K562 (cell line): ENCODE data around the gene CYSRT1. TPM values are rescaled to one million over a fixed set of nuclear protein-coding genes. Genes with fewer than 3 reads are reported as not detected.

ENCODE experiments used
- BCOR ChIP-seq: fragments of 450-650 bp; IDR thresholded peaks from 2 replicates; pipeline ENCODE4 v1.6.1; 2016
- CBFA2T2 ChIP-seq: fragments of 450-650 bp; conservative IDR thresholded peaks from 2 replicates; pipeline ENCODE4 v1.6.1; 2017; ENCODE audit warnings: mild to moderate bottlenecking
- DPF2 ChIP-seq: fragments of 450-650 bp; IDR thresholded peaks from 2 replicates; pipeline ENCODE4 v1.6.1; 2016
- EHMT2 ChIP-seq: fragments of 450-650 bp; IDR thresholded peaks from 2 replicates; pipeline ENCODE4 v1.6.1; 2018; ENCODE audit warnings: antibody characterized with exemption
- ETV1 ChIP-seq: fragments of 450-650 bp; conservative IDR thresholded peaks from 2 replicates; pipeline ENCODE4 v1.6.1; 2016; ENCODE audit warnings: missing genetic modification characterization, control low read depth, low read depth, missing compliant biosample characterization
- HDAC1 ChIP-seq, 2 experiments: fragments of 450-650 bp; IDR thresholded peaks; 2 replicates each; pipeline ENCODE4 v1.6.1; 2016 to 2017; ENCODE audit warnings: inconsistent platforms in 1 of 2, mild to moderate bottlenecking in 1 of 2, moderate library complexity in 1 of 2
- HMG20B ChIP-seq: fragments of 250-450 bp; sonication (Bioruptor Pico); IDR thresholded peaks from 2 replicates; pipeline ENCODE4 v1.5.0; 2021; ENCODE audit warnings: mild to moderate bottlenecking
- KLF13 ChIP-seq: fragments of 450-650 bp; IDR thresholded peaks from 2 replicates; pipeline ENCODE4 v1.6.1; 2016; ENCODE audit warnings: missing genetic modification characterization, low read depth, mild to moderate bottlenecking, missing compliant biosample characterization, moderate library complexity, borderline replicate concordance
- MEF2A ChIP-seq: IDR thresholded peaks from 2 replicates; pipeline ENCODE4 v1.6.1; 2011; ENCODE audit warnings: low read depth, mild to moderate bottlenecking, low read length, moderate library complexity; ENCODE audit not compliant: control insufficient read depth
- NCOR1 ChIP-seq: fragments of 450-650 bp; IDR thresholded peaks from 2 replicates; pipeline ENCODE4 v1.6.1; 2016; ENCODE audit warnings: mild to moderate bottlenecking, moderate library complexity
- NRF1 ChIP-seq, 2 experiments: fragments of 450-650 bp; IDR thresholded peaks in 1 of 2; conservative IDR thresholded peaks in 1 of 2; 2 replicates each; pipeline ENCODE4 v1.6.1; 2014; ENCODE audit warnings: mild to moderate bottlenecking in 2 of 2
- SP2 ChIP-seq: IDR thresholded peaks from 2 replicates; pipeline ENCODE4 v1.6.1; 2011; ENCODE audit warnings: mild to moderate bottlenecking, low read depth, low read length, moderate library complexity; ENCODE audit not compliant: poor library complexity, severe bottlenecking; ENCODE audit errors: extremely low read depth
- TBP ChIP-seq: optimal IDR thresholded peaks from 2 replicates; pipeline ENCODE3; 2011; ENCODE audit warnings: low read depth, low read length, improper control_type of control experiment
- TRIM24 ChIP-seq, 2 experiments: fragments of 450-650 bp; IDR thresholded peaks; 2 replicates each; pipeline ENCODE4 v1.6.1; 2016
- ZFX ChIP-seq: sonication (generic); formaldehyde crosslinking; IDR thresholded peaks from 2 replicates; pipeline ENCODE4 v1.8.0; 2022; ENCODE audit warnings: mild to moderate bottlenecking, missing genetic modification reagents, moderate library complexity
- ZNF57 ChIP-seq: fragments of 450-650 bp; formaldehyde crosslinking; IDR thresholded peaks from 2 replicates; pipeline ENCODE4 v1.4.0; 2020; ENCODE audit warnings: mild to moderate bottlenecking, moderate library complexity
- ZSCAN32 ChIP-seq: fragments of 450-650 bp; formaldehyde crosslinking; IDR thresholded peaks from 2 replicates; pipeline ENCODE4 v1.4.0; 2020; ENCODE audit warnings: mild to moderate bottlenecking, moderate library complexity
- polyA plus RNA-seq, 8 experiments: library from polyadenylated mRNA; depleted of rRNA in 4 of 8; stranded (reverse) in 5 of 8; unstranded in 3 of 8; fragments of >200 nt; fragmentation: Nextera tagmentation in 2 of 8; fragmentation: Illumina TruSeq in 1 of 8; extraction: Ambion mirVana in 2 of 8; extraction: Trizol in 1 of 8; gene quantifications; 2 replicates each; pipeline versions ENCODE4 v1.2.1 to v1.2.3, GENCODE V29; 2011 to 2014; ENCODE audit warnings: inconsistent platforms in 1 of 8, missing spikeins in 1 of 8
- total RNA-seq, 7 experiments: library from RNA; depleted of rRNA in 6 of 7; stranded (reverse); fragments of >200 nt in 6 of 7; fragmentation: Illumina TruSeq in 2 of 7; extraction: Trizol in 2 of 7; gene quantifications; 2 replicates each; pipeline versions ENCODE4 v1.2.1 to v1.2.3, GENCODE V29; 2011 to 2021; ENCODE audit warnings: low replicate concordance in 1 of 7
- TF ChIP-seq, protein P1 (sequence below): conservative IDR thresholded peaks from 2 replicates; pipeline ENCODE4 v1.6.1; 2011; ENCODE audit warnings: low read depth, mild to moderate bottlenecking, low read length; ENCODE audit not compliant: control insufficient read depth
- TF ChIP-seq, protein P2 (sequence below): fragments of 450-650 bp; formaldehyde crosslinking; conservative IDR thresholded peaks from 2 replicates; pipeline ENCODE4 v1.4.0; 2022; ENCODE audit warnings: mild to moderate bottlenecking, missing genetic modification characterization
- TF ChIP-seq, protein P3 (sequence below): sonication (generic); formaldehyde crosslinking; IDR thresholded peaks from 2 replicates; pipeline ENCODE4 v1.8.0; 2022; ENCODE audit warnings: missing genetic modification reagents, mild to moderate bottlenecking, moderate library complexity, borderline replicate concordance
- TF ChIP-seq, protein P4 (sequence below): fragments of 250-450 bp; sonication (Bioruptor Pico); IDR thresholded peaks from 2 replicates; pipeline ENCODE4 v1.9.0; 2021; ENCODE audit warnings: mild to moderate bottlenecking, inconsistent platforms
- TF ChIP-seq, protein P5 (sequence below): fragments of 450-650 bp; IDR thresholded peaks from 2 replicates; pipeline ENCODE4 v1.6.1; 2017; ENCODE audit warnings: antibody characterized with exemption

Gene CYSRT1
- total and polyA plus RNA-seq, 9 of the 15 experiments (the other 6 are each of a cell fraction or from before 2014, with no cell fraction given), result 0.04 to 1.4 (median 0.42) TPM; not detected in 3

DNA sequence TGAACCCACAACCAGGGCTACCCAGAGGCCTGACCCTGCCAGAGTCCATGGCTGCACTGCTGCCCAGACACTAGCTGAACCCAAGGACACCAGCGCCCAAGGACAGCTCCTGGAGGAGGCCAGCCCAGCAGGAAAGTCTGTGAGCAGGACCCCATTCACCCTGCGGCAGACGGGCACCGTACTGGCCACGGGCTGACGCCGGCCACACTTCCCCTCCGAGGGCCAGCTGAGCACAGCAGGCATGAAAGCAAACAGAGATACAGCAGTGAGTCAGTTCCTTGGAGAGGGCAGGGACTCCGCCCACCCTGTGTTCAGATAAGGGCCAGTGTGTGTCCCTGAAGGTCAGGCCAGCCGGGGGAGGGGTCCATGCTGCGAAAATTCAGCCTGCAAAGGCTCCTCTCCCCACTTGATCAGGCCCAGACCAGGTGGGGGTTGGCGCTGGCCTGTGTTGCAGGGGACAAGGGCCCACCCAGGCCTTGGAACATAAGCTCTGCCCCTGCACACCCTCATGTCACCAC, 6.2 kb upstream of the CYSRT1 start (continued):
- TF ChIP-seq, protein P1, sequence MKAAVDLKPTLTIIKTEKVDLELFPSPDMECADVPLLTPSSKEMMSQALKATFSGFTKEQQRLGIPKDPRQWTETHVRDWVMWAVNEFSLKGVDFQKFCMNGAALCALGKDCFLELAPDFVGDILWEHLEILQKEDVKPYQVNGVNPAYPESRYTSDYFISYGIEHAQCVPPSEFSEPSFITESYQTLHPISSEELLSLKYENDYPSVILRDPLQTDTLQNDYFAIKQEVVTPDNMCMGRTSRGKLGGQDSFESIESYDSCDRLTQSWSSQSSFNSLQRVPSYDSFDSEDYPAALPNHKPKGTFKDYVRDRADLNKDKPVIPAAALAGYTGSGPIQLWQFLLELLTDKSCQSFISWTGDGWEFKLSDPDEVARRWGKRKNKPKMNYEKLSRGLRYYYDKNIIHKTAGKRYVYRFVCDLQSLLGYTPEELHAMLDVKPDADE, result peak; percentile 52; the same call in 1 of the 2 replicates
- TF ChIP-seq, protein P2, sequence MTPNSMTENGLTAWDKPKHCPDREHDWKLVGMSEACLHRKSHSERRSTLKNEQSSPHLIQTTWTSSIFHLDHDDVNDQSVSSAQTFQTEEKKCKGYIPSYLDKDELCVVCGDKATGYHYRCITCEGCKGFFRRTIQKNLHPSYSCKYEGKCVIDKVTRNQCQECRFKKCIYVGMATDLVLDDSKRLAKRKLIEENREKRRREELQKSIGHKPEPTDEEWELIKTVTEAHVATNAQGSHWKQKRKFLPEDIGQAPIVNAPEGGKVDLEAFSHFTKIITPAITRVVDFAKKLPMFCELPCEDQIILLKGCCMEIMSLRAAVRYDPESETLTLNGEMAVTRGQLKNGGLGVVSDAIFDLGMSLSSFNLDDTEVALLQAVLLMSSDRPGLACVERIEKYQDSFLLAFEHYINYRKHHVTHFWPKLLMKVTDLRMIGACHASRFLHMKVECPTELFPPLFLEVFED (CRISPR knock-in tag), result no peak
- no peak for TF ChIP-seq EHMT2
- TF ChIP-seq HMG20B (CRISPR knock-in tag), result no peak
- TF ChIP-seq BCOR, result peak; percentile 28; the same call in 1 of the 2 replicates
- TF ChIP-seq SP2, result no peak
- peak; percentile 96; the same call in 1 of the 2 replicates for TF ChIP-seq KLF13 (tag)
- TF ChIP-seq NRF1 (conservative IDR thresholded peaks at IDR 0.05 in 1 of 2, IDR thresholded peaks at IDR 0.05 in 1 of 2), result peak; percentile 31 to 55
- TF ChIP-seq, protein P3, sequence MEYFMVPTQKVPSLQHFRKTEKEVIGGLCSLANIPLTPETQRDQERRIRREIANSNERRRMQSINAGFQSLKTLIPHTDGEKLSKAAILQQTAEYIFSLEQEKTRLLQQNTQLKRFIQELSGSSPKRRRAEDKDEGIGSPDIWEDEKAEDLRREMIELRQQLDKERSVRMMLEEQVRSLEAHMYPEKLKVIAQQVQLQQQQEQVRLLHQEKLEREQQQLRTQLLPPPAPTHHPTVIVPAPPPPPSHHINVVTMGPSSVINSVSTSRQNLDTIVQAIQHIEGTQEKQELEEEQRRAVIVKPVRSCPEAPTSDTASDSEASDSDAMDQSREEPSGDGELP (CRISPR knock-in tag), result peak; percentile 99
- TF ChIP-seq MEF2A, result no peak
- peak; percentile 51 for TF ChIP-seq ZFX (CRISPR knock-in tag)
- TF ChIP-seq ZNF57 (CRISPR knock-in tag), result 0 out of 2 replicates have a peak, but pooled peaks have one; percentile 31
- TF ChIP-seq TBP, result peak; percentile 22
- TF ChIP-seq TRIM24 (IDR thresholded peaks at IDR 0.05), result peak in 1 of 2 experiments; percentile 59; a peak in 2 of 4 replicates
- peak; percentile 55; the same call in 1 of the 2 replicates for TF ChIP-seq ZSCAN32
- TF ChIP-seq HDAC1 (IDR thresholded peaks at IDR 0.05), result peak in 1 of 2 experiments; percentile 91; a peak in 2 of 4 replicates
- TF ChIP-seq DPF2, result peak; percentile 96
- peak; percentile 70 for TF ChIP-seq NCOR1
- TF ChIP-seq, protein P4, sequence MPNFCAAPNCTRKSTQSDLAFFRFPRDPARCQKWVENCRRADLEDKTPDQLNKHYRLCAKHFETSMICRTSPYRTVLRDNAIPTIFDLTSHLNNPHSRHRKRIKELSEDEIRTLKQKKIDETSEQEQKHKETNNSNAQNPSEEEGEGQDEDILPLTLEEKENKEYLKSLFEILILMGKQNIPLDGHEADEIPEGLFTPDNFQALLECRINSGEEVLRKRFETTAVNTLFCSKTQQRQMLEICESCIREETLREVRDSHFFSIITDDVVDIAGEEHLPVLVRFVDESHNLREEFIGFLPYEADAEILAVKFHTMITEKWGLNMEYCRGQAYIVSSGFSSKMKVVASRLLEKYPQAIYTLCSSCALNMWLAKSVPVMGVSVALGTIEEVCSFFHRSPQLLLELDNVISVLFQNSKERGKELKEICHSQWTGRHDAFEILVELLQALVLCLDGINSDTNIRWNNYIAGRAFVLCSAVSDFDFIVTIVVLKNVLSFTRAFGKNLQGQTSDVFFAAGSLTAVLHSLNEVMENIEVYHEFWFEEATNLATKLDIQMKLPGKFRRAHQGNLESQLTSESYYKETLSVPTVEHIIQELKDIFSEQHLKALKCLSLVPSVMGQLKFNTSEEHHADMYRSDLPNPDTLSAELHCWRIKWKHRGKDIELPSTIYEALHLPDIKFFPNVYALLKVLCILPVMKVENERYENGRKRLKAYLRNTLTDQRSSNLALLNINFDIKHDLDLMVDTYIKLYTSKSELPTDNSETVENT (CRISPR knock-in tag), result 0 out of 2 replicates have a peak, but pooled peaks have one; percentile 18
- TF ChIP-seq, protein P5, sequence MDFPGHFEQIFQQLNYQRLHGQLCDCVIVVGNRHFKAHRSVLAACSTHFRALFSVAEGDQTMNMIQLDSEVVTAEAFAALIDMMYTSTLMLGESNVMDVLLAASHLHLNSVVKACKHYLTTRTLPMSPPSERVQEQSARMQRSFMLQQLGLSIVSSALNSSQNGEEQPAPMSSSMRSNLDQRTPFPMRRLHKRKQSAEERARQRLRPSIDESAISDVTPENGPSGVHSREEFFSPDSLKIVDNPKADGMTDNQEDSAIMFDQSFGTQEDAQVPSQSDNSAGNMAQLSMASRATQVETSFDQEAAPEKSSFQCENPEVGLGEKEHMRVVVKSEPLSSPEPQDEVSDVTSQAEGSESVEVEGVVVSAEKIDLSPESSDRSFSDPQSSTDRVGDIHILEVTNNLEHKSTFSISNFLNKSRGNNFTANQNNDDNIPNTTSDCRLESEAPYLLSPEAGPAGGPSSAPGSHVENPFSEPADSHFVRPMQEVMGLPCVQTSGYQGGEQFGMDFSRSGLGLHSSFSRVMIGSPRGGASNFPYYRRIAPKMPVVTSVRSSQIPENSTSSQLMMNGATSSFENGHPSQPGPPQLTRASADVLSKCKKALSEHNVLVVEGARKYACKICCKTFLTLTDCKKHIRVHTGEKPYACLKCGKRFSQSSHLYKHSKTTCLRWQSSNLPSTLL, result no peak
- peak; percentile 51 for TF ChIP-seq ETV1 (tag)
- TF ChIP-seq CBFA2T2, result peak; percentile 43
